Left ventricle myocardium superior (tissue), 1 donor: ENCODE data around the gene BRI3. TPM values are rescaled to one million over a fixed set of nuclear protein-coding genes. Genes with fewer than 3 reads are reported as not detected.
A peak's percentile ranks its signal among the peaks of the same experiment; 100 is the strongest.

Source experiments
- ATAC-seq: fragments of 200-7000 bp; cut with Tn5 transposase; one replicate; pipeline ENCODE4 v1.9.1; 2020; ENCODE audit warnings: mild to moderate bottlenecking, moderate library complexity
- DNase-seq: peaks from one replicate; pipeline ENCODE4 v3.0.0-alpha.2; 2020
- intact Hi-C: fragments of 100-400 bp; cut with micrococcal nuclease; formaldehyde crosslinking; loops from one replicate; pipeline ENCODE4 v1.11.0; 2022
- total RNA-seq: library from RNA; stranded (reverse); fragmentation: NEBNext Ultra II Directional; extraction: Animal tissue kit (Norgen Biotek cat#: 25700); gene quantifications from one replicate; pipeline ENCODE4 v1.2.1, GENCODE V29; 2021
- donor health status: DM: no; HTN: yes; CAD: no; lungs with severe emphysema.

The BRI3 gene
- total RNA-seq, 1 donor from 2014 or later, result 269 TPM

GRCh38 chr7:98251601-98252424 is 29.7 kb upstream of the BRI3 start, which contains the start of gene TECPR1:
TECPR1 (minus strand) TSS chr7:98252232; CDS start chr7:98246146, 6,086 bp downstream.
- intact Hi-C loops, result no loop called here
- ATAC-seq, result peak; percentile 99
- peak; percentile 98 for DNase-seq

- no peak for DNase-seq
- no peak for ATAC-seq
- intact Hi-C loops, result no loop called here
These were observed 28.9 kb upstream of the BRI3 start for GRCh38 chr7:98252425-98253054.

- no peak for DNase-seq
- intact Hi-C loops, result no loop called here
- no peak for ATAC-seq
These were observed 27.0 kb upstream of the BRI3 start for GRCh38 chr7:98254516-98254915.

GRCh38 chr7:98254951-98255610 is 26.4 kb upstream of the BRI3 start:
- DNase-seq (no peak), ATAC-seq (no peak)
- intact Hi-C loops, result no loop called here

GRCh38 chr7:98256431-98256830 is 25.1 kb upstream of the BRI3 start:
- ATAC-seq (no peak), DNase-seq (no peak)
- intact Hi-C loops, result no loop called here

- ATAC-seq (no peak), DNase-seq (no peak)
- intact Hi-C loops, result no loop called here
These were observed 23.8 kb upstream of the BRI3 start for GRCh38 chr7:98257701-98258100.

- intact Hi-C loops, result no loop called here
- ATAC-seq, result no peak
- no peak for DNase-seq
These were observed 15.6 kb upstream of the BRI3 start for GRCh38 chr7:98265841-98266271.

GRCh38 chr7:98266840-98267239 is 14.6 kb upstream of the BRI3 start:
- intact Hi-C loops, result no loop called here
- no peak for DNase-seq
- ATAC-seq, result no peak

- DNase-seq (no peak), ATAC-seq (no peak)
- intact Hi-C loops, result no loop called here
These were observed 14.2 kb upstream of the BRI3 start for GRCh38 chr7:98267303-98267702.

GRCh38 chr7:98276241-98276761 is 5.2 kb upstream of the BRI3 start:
- no peak for ATAC-seq
- intact Hi-C loops, result no loop called here
- DNase-seq, result no peak

GRCh38 chr7:98278408-98278807 is 3.1 kb upstream of the BRI3 start:
- DNase-seq (no peak), ATAC-seq (no peak)
- intact Hi-C loops, result no loop called here

- ATAC-seq, result no peak
- DNase-seq, result no peak
- intact Hi-C loops, result no loop called here
These were observed 2.5 kb upstream of the BRI3 start for GRCh38 chr7:98278936-98279335.

- no peak for ATAC-seq
These were observed 1.2 kb upstream of the BRI3 start for GRCh38 chr7:98280296-98280695.

GRCh38 chr7:98281757-98282606 is 496 bp downstream of the BRI3 start:
- intact Hi-C loops, result no loop called here
- ATAC-seq (no peak), DNase-seq (no peak)

More at GRCh38 chr7:98280296-98280695, 1.2 kb upstream of the BRI3 start:
- DNase-seq, result no peak
- intact Hi-C loops, result no loop called here

- no peak for DNase-seq
- intact Hi-C loops, result no loop called here
- ATAC-seq, result no peak
These were observed 1.2 kb downstream of the BRI3 start for GRCh38 chr7:98282703-98283102.

- ATAC-seq (peak; percentile 0), DNase-seq (peak; percentile 51)
- intact Hi-C loops, result no loop called here
These were observed 1.8 kb downstream of the BRI3 start for GRCh38 chr7:98283127-98283886.

GRCh38 chr7:98283887-98284222 is 2.4 kb downstream of the BRI3 start:
- no peak for DNase-seq
- intact Hi-C loops, result no loop called here

GRCh38 chr7:98284335-98285036 is 3.0 kb downstream of the BRI3 start:
- intact Hi-C loops, result no loop called here

More at GRCh38 chr7:98283887-98284222, 2.4 kb downstream of the BRI3 start:
- no peak for ATAC-seq

More at GRCh38 chr7:98284335-98285036, 3.0 kb downstream of the BRI3 start:
- ATAC-seq, result peak; percentile 66
- peak; percentile 89 for DNase-seq
